Erythroblast (primary cell): ENCODE data around the gene ZNF521.

Experiments
- DNase-seq, 2 experiments: peaks; one replicate each; lab custom pipeline; 2025; lab: John Stamatoyannopoulos, UW
- GATA1 ChIP-seq: IDR thresholded peaks from 2 replicates; pipeline ENCODE4 v1.6.1; 2011; ENCODE audit warnings: low read depth, mild to moderate bottlenecking, control low read depth, low read length, moderate library complexity
- POLR2A ChIP-seq: IDR thresholded peaks from 2 replicates; pipeline ENCODE4 v1.6.1; 2011; ENCODE audit warnings: mild to moderate bottlenecking, low read length

Gene ZNF521

GRCh38 chr18:25230658-25231326 lies 121.2 kb downstream of the ZNF521 start:
- TF ChIP-seq GATA1: no peak
- TF ChIP-seq POLR2A: no peak
- peak in 1 of 2 experiments; percentile 29 for DNase-seq

GRCh38 chr18:25229920-25230319 lies 122.0 kb downstream of the ZNF521 start:
- DNase-seq: peak in 1 of 2 experiments; percentile 29
- TF ChIP-seq GATA1 (no peak), POLR2A (no peak)

- peak; percentile 92 to 96 for DNase-seq
These were observed 122.9 kb downstream of the ZNF521 start for GRCh38 chr18:25229081-25229480.

GRCh38 chr18:25228410-25228809 lies 123.6 kb downstream of the ZNF521 start:
- no peak for TF ChIP-seq GATA1
- TF ChIP-seq POLR2A: no peak
- peak in 1 of 2 experiments; percentile 44 for DNase-seq

More at GRCh38 chr18:25229081-25229480, 122.9 kb downstream of the ZNF521 start:
- no peak for TF ChIP-seq POLR2A
- TF ChIP-seq GATA1: no peak

GRCh38 chr18:25225151-25225550 lies 126.8 kb downstream of the ZNF521 start:
- TF ChIP-seq POLR2A: no peak
- no peak for TF ChIP-seq GATA1
- DNase-seq: no peak

GRCh38 chr18:25223899-25224886 lies 127.8 kb downstream of the ZNF521 start:
- DNase-seq: peak; percentile 56 to 66
- TF ChIP-seq POLR2A (no peak), GATA1 (no peak)

GRCh38 chr18:25223211-25223610 lies 128.8 kb downstream of the ZNF521 start:
- peak; percentile 90 to 93 for DNase-seq
- TF ChIP-seq GATA1 (peak; percentile 88), POLR2A (no peak)

- no peak for DNase-seq
- TF ChIP-seq GATA1: no peak
- TF ChIP-seq POLR2A: no peak
These were observed 129.3 kb downstream of the ZNF521 start for GRCh38 chr18:25222648-25223047.

GRCh38 chr18:25210622-25211021 lies 141.3 kb downstream of the ZNF521 start:
- no peak for DNase-seq
- TF ChIP-seq POLR2A: no peak
- no peak for TF ChIP-seq GATA1

- TF ChIP-seq GATA1 (no peak), POLR2A (no peak)
These were observed 159.9 kb downstream of the ZNF521 start for GRCh38 chr18:25192065-25192464.

GRCh38 chr18:25190472-25190871 lies 161.5 kb downstream of the ZNF521 start:
- no peak for TF ChIP-seq GATA1
- no peak for TF ChIP-seq POLR2A
- no peak for DNase-seq

More at GRCh38 chr18:25192065-25192464, 159.9 kb downstream of the ZNF521 start:
- DNase-seq: no peak

GRCh38 chr18:25189391-25190185 lies 162.4 kb downstream of the ZNF521 start:
- DNase-seq: peak; percentile 7 to 18
- no peak for TF ChIP-seq GATA1
- TF ChIP-seq POLR2A: no peak
